ENCODE data around the gene RPE65. TPM values are rescaled to one million over a fixed set of nuclear protein-coding genes. Genes with fewer than 3 reads are reported as not detected.
"Not testable (repeated sequence)": the region's sequence is repeated elsewhere in the genome, so short reads cannot be mapped to it uniquely, and the experiment has no call there.

Gene RPE65
- total RNA-seq, 1 experiment from 2014 or later: not detected

DNA sequence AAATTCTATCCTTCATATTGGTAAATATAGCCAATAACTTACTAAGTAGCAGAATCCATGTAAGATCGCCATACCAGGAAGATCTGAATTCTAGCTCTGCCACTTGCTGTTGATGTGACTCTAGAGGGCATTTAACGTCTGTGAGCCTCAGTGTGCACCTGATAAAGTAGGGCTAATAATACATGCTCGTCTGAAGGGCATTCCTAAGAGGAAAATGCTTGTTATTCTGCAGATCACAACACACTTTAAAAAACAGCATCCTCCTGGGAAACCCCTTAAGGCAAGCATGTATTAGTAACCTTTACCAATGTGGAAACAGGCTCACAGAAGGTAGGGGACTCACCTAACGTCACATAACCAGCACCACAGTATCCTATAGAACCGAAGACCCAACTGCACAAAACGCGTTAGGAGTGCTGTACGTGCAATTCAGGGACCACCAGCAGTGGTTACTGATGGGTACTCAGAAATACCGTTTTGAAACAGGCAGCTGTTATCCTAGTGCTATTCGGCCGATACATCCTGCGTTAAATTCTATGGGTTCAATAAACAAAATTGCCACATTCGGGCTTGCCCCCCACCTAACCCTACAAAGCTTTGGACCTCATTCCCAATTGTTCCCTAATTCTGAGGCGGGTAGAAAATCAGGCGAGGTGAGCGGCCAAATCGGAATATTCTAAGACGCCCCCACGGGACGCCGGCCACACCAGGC is 46.4 kb upstream of the RPE65 start:
- H4K20me1 ChIP-seq (ENCODE audit: insufficient read depth): no peaks in the 10 kb centered on the region
- no peaks in the 10 kb centered on the region for H3K27me3 ChIP-seq (ENCODE audit: insufficient read depth, low read depth)
- POLR2A ChIA-PET (ENCODE audit: unreplicated experiment): interaction anchor here (0.7 kb wide), 1 partner anchor 368 kb away, joined by 5 read pairs; no protein-coding TSS in a partner anchor
- peak overlapping the region; percentile 99 for H2AFZ ChIP-seq
- no TSS peak for BruUV-seq (replicated peaks)
- H3K36me3 ChIP-seq (ENCODE audit: low read depth): peaks cover 12% of the 10 kb centered on the region; the same call in 1 of the 2 replicates
- DNase-seq: peak; percentile 0 to 40
- intact Hi-C loops (cut with micrococcal nuclease; ENCODE audit: unreplicated experiment): no loop called here
- H3K4me2 ChIP-seq: peak overlapping the region; percentile 93
- CTCF ChIA-PET: no interaction called here
- peak overlapping the region; percentile 39 for H3K27ac ChIP-seq
- no peaks in the 10 kb centered on the region for H3K9me2 ChIP-seq (ENCODE audit: insufficient read depth)
- H3K4me3 ChIP-seq: peak overlapping the region; percentile 90
- H3K9me3 ChIP-seq (ENCODE audit: insufficient read depth, low read depth): no peaks in the 10 kb centered on the region
- H3K79me2 ChIP-seq (ENCODE audit: low read depth): peaks cover 55% of the 10 kb centered on the region
- no peaks in the 10 kb centered on the region for H3F3A ChIP-seq (ENCODE audit: insufficient read depth, low read depth)
- TF ChIP-seq EZH2 (IDR thresholded peaks at IDR 0.05; ENCODE audit: low read depth) (no peak), CTCF (conservative IDR thresholded peaks at IDR 0.05) (no peak)
- H3K4me1 ChIP-seq (replicated peaks; ENCODE audit: insufficient read depth): peaks cover 20% of the 10 kb centered on the region

- no peaks in the 10 kb centered on the region for H3K9me3 ChIP-seq (ENCODE audit: insufficient read depth, low read depth)
- peak overlapping the region; percentile 26 for H3K27ac ChIP-seq
- H3K79me2 ChIP-seq (ENCODE audit: low read depth): peaks cover 60% of the 10 kb centered on the region
- TF ChIP-seq CTCF (conservative IDR thresholded peaks at IDR 0.05): no peak
- no peak for TF ChIP-seq EZH2 (IDR thresholded peaks at IDR 0.05; ENCODE audit: low read depth)
- ChIA-PET CTCF (no interaction called here), POLR2A (ENCODE audit: unreplicated experiment) (interaction anchor here (0.7 kb wide), 1 partner anchor 367 kb away, joined by 5 read pairs; no protein-coding TSS in a partner anchor)
- H4K20me1 ChIP-seq (ENCODE audit: insufficient read depth): no peaks in the 10 kb centered on the region
- H3F3A ChIP-seq (ENCODE audit: insufficient read depth, low read depth): no peaks in the 10 kb centered on the region
- peak; percentile 8 to 71 for DNase-seq
- H3K4me2 ChIP-seq: peak overlapping the region; percentile 93
- peaks cover 20% of the 10 kb centered on the region for H3K4me1 ChIP-seq (replicated peaks; ENCODE audit: insufficient read depth)
- intact Hi-C loops (cut with micrococcal nuclease; ENCODE audit: unreplicated experiment): no loop called here
- H3K36me3 ChIP-seq (ENCODE audit: low read depth): peaks cover 16% of the 10 kb centered on the region
- no TSS peak for BruUV-seq (replicated peaks)
- no peaks in the 10 kb centered on the region for H3K27me3 ChIP-seq (ENCODE audit: insufficient read depth, low read depth)
- peak overlapping the region; percentile 99 for H2AFZ ChIP-seq
- peak overlapping the region; percentile 90 for H3K4me3 ChIP-seq
- H3K9me2 ChIP-seq (ENCODE audit: insufficient read depth): no peaks in the 10 kb centered on the region
These were observed 45.8 kb upstream of the RPE65 start for GRCh38 chr1:68495532-68495931.

- no peaks in the 10 kb centered on the region for H4K20me1 ChIP-seq (ENCODE audit: insufficient read depth)
- no peaks in the 10 kb centered on the region for H3K27me3 ChIP-seq (ENCODE audit: insufficient read depth, low read depth)
- H3K36me3 ChIP-seq (ENCODE audit: low read depth): peaks cover 31% of the 10 kb centered on the region
- ChIA-PET POLR2A (ENCODE audit: unreplicated experiment) (no interaction called here), CTCF (no interaction called here)
- H3K4me1 ChIP-seq (replicated peaks; ENCODE audit: insufficient read depth): peaks cover 20% of the 10 kb centered on the region
- no peak overlapping the region for H3K4me3 ChIP-seq
- no peaks in the 10 kb centered on the region for H3K9me2 ChIP-seq (ENCODE audit: insufficient read depth)
- no peak overlapping the region for H3K27ac ChIP-seq
- H3F3A ChIP-seq (ENCODE audit: insufficient read depth, low read depth): 0 out of 2 replicates have a peak, but pooled peaks cover 3% of the 10 kb centered on the region
- intact Hi-C loops (cut with micrococcal nuclease; ENCODE audit: unreplicated experiment): no loop called here
- BruUV-seq (replicated peaks): no TSS peak
- H2AFZ ChIP-seq: no peak overlapping the region
- H3K4me2 ChIP-seq: no peak overlapping the region
- DNase-seq: no peak
- H3K9me3 ChIP-seq (ENCODE audit: insufficient read depth, low read depth): no peaks in the 10 kb centered on the region
- TF ChIP-seq CTCF (conservative IDR thresholded peaks at IDR 0.05) (no peak), EZH2 (IDR thresholded peaks at IDR 0.05; ENCODE audit: low read depth) (no peak)
- H3K79me2 ChIP-seq (ENCODE audit: low read depth): peaks cover 65% of the 10 kb centered on the region
These were observed 43.4 kb upstream of the RPE65 start for GRCh38 chr1:68493193-68493592.

DNA sequence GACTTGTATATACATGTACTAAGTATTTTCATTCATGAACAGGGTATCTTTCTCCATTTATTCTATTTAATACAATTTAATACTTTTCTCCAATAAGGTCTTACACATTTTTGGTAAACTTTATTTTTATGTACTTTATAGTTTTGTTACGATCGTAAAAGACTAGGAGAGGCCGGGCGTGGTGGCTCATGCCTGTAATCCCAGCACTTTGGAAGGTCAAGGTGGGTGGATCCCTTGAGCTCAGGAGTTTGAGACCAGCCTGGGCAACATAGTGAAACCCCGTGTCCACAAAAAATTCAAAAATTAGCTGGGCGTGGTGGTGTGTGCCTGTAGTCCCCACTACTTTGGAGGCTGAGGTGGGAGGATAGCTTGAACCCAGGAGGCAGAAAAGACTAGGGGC is 42.5 kb upstream of the RPE65 start:
- Histone ChIP-seq H3K79me2 (ENCODE audit: low read depth) (peaks cover 65% of the 10 kb centered on the region), H3K4me1 (replicated peaks; ENCODE audit: insufficient read depth) (peaks cover 13% of the 10 kb centered on the region), H3K36me3 (ENCODE audit: low read depth) (peaks cover 38% of the 10 kb centered on the region)
- POLR2A ChIA-PET (ENCODE audit: unreplicated experiment); H3K4me3 ChIP-seq; DNase-seq; BruUV-seq (replicated peaks); H3K27me3 ChIP-seq (ENCODE audit: insufficient read depth, low read depth); intact Hi-C loops (cut with micrococcal nuclease; ENCODE audit: unreplicated experiment); H2AFZ ChIP-seq; CTCF ChIA-PET; H4K20me1 ChIP-seq (ENCODE audit: insufficient read depth); H3K27ac ChIP-seq; H3K9me2 ChIP-seq (ENCODE audit: insufficient read depth); H3K4me2 ChIP-seq; H3K9me3 ChIP-seq (ENCODE audit: insufficient read depth, low read depth); H3F3A ChIP-seq (ENCODE audit: insufficient read depth, low read depth): not testable (repeated sequence)
